Fibroblast of peridontal ligament (primary cell): ENCODE data around the gene NT5DC4.

Experiments used
- DNase-seq: peaks from one replicate; pipeline ENCODE4 v3.0.0-alpha.2; 2010; ENCODE audit errors: extremely low read depth

The NT5DC4 gene

DNA sequence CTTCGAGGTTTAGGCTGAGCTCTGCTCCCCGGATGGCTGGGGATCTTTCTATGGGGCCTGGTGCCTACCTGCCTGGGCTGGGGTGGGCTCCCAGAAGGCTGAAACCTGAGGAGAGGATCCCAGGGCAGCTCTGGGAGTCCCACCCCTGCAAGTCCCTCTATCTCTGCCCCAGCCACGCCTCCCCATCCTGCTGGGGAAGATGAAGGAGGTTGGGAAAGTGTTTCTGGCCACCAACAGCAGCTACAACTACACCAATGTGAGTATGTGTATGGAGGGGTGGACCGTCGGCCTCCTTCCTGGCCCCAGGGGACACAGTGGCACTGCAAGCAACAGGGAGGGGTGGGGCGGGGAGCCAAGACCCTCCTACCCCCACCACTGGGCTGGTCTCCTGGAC lies 2.7 kb downstream of the NT5DC4 start:
- DNase-seq = no peak

GRCh38 chr2:112723995-112724394 lies 3.2 kb downstream of the NT5DC4 start:
- DNase-seq = no peak

DNA sequence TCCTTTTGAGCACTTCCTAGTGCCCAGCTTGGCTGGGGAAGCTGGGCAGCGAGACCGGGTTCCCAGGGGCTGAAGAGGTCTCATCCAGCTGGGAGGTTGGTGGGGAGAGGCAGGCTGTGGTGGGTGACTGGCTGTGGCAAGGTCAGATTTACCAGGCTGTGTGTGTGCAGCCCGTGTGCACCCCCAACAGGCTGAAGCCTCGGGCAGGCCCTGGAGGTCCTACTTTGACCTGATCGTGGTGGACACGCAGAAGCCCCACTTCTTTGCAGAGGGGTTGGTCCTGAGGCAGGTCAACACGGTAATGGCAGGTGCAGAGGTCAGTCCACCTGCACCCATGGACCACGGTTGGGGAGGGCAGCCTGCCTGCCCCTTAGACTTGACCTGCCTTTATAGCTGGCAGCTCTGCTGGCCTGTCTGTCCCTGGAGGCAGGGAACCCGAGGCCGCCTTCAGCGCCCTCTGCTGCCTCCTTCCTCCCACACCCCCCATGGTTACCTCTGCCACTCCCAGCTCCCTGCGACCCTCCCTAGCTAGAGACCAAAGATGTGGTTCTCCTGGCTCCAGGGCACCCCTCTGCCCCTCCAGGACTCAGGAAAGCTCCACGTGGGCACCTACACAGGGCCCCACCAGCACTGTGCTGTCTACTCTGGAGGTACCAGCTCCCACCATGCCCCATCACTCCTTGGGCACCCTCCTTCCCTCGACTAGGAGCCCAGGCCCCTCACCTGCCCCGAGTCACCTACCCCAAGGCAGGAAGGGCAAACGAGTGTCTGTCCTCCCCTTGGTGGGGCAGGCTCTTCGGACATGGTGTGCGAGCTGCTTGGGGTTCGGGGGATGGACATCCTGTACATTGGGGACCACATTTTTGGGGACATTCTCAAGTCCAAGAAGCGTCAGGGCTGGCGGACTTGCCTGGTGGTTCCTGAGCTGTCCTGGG lies 4.0 kb downstream of the NT5DC4 start:
- no peak for DNase-seq

DNA sequence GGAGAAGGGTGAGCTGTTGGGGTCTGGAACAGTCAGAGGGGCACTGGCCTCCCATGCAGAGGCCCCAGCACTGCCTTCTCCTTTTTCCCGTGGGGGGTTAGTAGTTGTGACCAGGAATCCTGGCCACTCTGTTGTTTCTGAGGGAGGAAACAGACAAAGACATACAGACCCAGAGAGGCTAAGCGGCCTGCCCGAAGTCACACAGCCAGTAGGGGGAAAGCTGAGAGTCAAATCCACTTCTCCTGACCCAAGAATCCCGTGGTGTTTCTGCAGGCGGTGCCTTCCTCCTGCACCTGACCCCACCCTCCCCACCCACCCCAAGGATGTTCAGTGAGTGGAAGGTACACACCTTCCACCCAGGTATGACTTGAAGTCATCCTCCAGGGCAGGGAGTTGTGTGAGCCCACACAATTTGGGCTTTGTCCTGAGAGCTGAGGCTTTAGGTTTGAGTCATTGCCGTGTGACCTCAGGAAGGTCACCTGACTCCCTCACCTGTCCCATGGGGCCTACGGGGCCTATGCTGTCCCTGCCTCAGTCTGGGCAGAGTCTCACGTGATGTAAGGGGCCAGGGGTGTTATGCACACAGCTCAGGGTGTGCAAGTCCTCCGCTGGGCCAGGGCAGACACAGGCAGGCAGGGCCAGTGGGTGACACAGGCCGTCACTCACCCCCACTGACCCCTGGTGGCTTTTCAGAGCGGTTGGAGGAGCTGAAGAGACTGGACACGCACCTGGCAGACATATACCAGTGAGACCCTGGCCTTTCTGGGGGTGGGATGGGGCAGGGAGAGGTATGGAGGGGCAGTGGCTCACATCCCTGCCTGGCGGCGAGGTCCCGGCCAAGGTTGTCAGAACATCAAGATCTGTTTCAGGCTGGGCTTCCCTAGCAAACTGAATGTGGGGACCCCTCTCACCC lies 5.0 kb downstream of the NT5DC4 start:
- no peak for DNase-seq

- peak; percentile 92 for DNase-seq
Measured at GRCh38 chr2:112726487-112727190, 5.8 kb downstream of the NT5DC4 start.

- DNase-seq = no peak
Measured at GRCh38 chr2:112727276-112728028, 6.6 kb downstream of the NT5DC4 start.

DNA sequence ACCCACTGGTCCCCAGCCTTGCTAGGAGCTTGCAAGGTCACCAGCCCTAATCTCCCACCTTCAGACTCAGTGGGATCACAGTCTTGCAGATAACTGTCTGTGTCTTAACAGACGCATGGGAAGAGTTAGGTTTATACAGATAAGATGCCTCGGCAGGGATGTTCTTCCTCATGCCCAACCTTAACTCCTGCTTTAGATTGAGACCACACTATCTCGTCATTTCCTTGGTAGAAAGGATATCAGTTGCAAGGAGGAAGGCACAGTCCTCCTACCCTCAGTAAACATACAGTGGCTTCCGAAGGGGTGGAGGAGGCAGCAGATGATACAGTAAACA lies 7.2 kb downstream of the NT5DC4 start:
- no peak for DNase-seq

DNA sequence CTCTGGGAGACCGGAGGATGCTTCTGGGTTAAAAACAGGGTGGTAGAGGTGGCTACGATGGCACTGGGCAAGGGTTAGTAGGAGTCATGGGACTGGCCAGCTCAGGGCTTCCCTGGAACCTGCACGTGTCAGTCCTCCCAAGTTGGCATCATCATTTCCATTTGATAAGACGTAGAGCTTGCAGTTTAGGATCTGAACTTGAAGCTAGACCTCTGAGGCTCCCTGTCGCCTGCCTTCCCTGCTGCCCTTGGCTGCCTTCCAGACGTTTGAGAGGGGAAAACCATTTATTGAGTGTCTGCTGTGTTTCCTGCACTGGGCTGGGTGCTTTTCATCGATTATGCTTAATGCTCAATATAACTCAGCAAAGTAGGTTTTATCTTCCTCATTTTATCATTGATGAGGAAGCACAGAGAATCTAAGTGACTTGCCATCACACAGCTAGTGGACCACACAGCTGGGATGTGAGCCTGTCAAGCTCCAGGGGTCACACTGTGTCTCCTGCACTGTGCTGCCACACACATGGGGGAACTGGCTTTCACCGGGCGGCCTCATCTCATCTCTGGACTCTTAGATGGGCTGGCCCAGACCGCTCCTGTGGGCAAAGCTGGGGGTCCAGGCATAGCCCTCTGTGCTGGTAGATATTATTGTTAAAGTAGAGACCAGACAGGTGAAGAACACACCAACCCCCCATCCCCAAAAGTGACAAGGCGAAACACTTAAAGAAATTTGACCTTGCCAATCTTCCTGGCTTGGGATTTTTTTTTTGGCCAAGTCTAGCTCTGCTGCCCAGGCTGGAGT lies 7.8 kb downstream of the NT5DC4 start:
- no peak for DNase-seq

GRCh38 chr2:112730216-112730615 lies 9.4 kb downstream of the NT5DC4 start:
- no peak for DNase-seq

- DNase-seq = no peak
Measured at GRCh38 chr2:112730791-112731190, 10.0 kb downstream of the NT5DC4 start.

DNA sequence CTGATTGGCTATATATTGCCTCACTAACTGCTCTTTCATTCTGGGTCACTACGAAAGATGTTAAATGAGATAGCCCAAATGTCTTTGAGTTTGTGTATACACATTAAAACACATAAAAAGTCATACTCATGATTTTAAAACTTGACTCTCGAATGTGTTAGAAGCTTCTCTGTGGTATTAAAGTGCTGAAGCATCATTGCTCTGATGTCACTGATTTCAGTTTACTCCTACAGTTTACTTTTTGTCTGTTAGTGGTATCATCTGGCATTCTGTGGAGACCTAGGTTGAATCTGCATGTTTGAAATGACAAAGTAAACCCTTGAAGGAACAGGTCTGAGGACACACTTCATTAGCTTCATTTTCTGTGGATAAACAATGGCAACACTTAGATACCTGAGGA lies 10.7 kb downstream of the NT5DC4 start:
- no peak for DNase-seq

DNA sequence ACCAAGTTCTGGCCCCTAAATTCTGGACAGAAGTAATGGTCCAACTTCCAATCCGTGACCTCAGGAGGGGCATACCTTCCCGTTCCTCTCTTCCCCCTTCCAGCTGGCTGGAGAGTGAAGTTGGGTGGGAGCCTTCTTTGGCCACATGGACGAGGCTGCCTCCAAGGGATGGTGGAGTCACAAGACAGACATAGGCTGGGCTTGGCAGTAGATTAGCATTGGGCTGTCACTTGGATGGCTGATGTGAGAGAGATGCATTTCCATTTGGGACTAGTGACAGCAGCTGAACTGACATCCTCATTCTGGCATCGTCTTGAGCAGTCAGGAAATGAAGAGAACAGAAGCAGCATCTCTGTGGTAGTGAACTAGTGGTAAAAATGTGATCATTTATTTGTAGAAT lies 12.6 kb downstream of the NT5DC4 start:
- DNase-seq = no peak

- no peak for DNase-seq
Measured at GRCh38 chr2:112733871-112734270, 13.1 kb downstream of the NT5DC4 start.

DNA sequence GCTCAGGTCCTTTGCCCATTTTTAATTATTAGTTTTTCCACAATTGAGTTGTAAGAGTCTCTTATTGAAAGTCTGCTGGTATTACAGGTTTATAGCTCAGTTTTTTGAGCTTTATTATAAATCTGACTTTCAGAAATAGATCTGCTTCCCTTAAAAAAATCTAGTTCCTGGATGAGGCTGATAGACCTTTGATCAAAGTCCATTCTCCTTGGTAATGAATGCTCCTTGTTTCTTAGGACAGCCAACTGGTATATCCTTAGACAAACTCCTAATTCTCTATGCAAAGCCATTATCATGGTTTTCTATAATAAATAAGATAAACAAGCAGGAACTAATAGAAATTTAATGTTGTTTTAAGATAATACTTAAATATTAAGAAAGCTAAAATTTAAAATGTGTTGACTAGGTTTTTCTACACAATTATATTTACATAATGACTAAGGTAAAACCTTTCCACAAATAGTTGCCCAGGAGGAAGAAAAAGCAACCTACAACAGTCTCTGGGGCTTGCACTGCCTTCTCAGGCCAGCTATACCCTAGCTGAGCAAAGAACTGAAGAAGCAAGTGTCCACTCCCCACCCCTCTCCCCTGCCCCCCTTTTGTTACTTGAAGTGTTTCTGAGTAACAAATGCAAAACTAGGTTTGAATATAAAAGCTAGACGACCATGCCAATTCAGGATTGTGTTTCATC lies 16.9 kb downstream of the NT5DC4 start:
- no peak for DNase-seq

DNA sequence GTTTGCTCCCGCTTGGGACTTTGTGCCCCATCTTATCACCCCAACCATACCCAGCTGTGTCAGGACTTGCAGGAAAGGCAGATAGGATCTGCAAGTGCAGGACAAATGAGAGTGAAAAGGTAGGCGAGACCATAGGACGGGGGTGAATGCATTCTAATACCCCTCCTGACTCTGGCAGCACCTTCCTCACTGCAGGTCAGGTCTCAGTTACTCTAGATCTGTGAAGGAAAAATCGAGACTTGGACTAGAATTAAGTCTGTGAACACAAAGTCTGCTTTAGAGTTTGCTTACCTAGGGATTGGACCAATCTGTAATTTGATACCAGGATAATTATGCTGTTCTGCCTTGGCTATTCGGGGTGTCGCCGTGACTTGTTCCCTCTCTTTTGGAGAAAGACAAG lies 19.7 kb downstream of the NT5DC4 start:
- DNase-seq = no peak

- peak; percentile 77 for DNase-seq
Measured at GRCh38 chr2:112749755-112750559, 29.1 kb downstream of the NT5DC4 start.

GRCh38 chr2:112750560-112750843 lies 29.7 kb downstream of the NT5DC4 start:
- peak; percentile 59 for DNase-seq

DNA sequence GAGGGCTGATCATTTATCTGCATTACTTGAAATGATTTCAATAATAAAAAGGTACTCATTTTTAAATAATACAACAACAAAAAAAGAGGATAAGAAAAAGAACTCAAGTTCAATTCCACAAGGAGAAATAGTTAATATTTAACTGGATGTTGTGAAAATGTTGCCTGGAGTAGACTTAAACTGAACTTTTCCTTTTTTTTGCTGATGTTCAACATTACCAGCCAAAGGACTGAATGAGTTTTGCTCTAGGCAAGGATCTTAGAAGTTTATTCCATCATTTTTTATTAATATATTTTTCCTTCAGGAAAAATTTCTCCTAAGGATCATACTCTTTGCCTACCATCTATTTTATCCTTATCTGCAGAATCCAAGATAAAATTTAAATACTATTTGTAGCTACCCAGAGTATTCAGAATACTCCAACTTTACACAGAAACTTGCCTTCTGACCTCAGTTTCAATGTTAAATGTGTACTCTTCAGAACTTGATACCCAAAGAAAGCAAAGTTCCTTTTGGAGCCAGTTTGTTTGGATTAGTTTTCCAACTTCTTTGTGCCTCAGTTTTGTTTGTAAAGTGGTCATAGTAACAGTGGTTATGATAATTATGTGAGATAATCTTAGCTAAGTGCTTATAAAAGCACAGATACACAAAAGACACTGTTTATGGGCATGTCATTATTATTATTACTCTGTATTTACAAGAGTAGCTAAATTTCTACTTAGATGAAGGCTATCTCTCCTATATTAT lies 30.8 kb downstream of the NT5DC4 start:
- peak; percentile 57 for DNase-seq

GRCh38 chr2:112752667-112753066 lies 31.8 kb downstream of the NT5DC4 start:
- DNase-seq = no peak
